Inflammatory macrophage (primary cell): Measurements from ENCODE around the gene GPR146.

Experiments
- DNase-seq, 2 donors: peaks; one replicate each; pipeline ENCODE4 v3.0.0-alpha.2; 2020 to 2022

GPR146 gene

DNA sequence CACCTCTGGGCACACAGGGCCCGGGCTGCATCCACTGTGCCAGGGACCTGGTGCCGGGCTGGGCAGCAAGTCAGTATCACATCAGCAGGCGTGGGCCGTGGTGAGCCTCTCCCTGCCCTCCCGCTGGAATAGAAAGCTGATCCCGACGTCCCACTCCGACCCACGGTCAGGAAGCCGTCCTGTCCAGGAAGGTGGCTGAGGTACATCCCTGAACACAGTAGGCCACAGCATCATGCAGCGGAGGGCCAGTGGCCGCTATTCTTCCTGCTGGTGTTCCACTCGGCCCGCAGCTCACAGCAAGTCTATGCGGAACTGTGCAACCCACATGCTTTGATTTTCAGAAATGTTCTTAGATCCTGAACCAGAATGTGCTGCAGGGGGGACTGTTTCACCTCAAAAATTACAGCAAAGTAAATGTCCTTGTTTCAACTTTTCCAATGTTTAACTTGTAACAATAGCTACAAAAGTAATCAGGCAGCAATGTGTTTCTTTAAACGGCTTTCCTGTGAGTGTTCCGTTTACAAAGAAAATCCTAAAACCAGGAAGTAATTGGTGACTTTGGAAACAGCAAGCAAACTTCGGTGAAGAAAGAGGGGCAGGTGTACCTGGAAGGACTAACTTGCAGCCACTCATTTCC lies 676 bp upstream of the GPR146 start:
- peak; percentile 52 to 72 for DNase-seq

DNA sequence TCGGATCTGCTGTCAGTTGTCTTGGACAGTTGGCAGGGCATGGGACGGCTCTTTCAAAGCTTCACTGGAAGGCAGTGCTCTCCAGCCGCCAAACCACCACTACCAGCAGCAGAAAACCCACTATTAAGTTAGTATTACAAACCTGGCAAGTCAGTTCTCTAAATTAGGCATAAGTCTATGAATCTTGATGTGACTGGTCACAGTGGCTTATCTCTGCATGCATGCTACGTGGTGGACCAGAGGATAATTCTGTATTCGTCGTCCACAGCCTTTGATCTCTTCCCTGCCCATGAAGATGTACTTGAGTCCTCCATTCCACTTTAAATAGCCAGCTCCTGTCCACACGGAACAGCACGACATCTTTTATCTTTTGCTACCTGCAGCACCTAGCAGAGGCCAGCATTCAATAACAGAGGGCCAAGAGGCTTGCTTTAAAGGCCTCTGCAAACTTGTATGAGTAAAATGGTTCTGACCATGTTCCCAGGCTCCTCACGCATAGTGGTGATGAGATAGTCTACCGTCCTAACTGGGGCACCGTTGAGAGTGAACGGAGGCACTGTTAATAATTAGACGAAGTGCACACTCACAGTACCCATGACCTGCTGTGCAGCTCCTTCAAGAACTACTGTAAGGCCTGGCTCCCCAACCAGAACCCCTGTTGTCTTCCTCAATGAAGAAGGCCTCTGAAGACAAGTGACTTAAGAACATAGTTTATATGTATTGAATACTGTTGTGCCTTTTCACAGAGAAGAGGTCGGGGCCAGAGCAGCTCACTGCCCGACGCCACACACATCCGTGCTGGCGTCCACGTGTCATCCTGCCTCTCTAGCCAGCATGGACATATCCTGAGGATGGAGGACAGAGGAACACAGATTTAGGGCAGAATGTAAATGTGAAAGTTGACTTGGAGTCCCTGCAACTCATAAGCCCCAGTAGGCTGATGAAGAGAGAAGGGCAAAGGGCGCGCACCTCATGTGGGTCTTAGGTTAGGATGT lies 1.0 kb downstream of the GPR146 start:
- DNase-seq = no peak

DNA sequence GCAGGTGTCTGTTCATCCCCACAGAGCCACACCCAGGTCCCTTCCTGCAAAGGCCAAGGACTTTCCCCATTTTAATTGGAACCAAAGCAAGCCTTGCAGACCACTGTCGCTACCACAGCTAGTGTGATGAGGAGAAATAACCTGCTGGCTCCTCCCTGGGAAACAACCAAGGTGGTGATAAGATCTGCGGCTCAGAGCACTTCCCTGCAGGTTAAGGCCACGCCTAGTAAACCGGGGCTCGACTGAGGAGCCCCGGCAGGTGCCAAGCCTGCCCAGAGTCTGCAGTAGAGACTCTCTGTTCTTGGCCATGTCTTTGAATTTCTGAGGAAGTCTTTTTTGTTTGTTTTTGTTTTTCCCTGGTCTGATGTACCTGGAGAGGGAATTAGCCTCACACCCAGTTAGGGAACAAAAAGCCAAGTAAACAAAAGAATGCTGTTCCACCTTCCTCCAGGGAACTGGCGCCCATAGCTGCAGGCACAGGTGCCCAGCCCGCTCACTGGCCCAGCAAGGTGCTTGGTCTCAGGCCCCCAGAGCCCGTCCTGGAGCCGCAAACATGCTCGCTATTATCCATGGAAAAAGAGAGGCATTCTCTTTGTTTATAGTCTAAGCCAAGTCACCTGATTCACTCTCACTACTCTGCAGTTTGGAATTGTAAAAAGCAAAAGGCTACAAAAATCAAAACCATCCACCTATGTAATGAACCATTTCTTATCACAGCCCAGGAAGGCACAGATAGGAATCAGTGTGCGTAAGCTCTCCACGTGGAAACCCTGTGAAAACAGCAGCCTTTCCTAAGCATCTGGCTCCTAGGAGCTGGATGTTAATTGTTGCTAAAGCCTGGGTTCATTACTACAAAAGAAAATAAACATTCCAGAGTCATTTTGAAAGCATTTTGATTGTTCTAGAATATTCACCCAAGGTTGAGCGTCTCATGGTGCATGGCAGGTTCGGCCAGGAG lies 2.7 kb downstream of the GPR146 start:
- DNase-seq = no peak

DNA sequence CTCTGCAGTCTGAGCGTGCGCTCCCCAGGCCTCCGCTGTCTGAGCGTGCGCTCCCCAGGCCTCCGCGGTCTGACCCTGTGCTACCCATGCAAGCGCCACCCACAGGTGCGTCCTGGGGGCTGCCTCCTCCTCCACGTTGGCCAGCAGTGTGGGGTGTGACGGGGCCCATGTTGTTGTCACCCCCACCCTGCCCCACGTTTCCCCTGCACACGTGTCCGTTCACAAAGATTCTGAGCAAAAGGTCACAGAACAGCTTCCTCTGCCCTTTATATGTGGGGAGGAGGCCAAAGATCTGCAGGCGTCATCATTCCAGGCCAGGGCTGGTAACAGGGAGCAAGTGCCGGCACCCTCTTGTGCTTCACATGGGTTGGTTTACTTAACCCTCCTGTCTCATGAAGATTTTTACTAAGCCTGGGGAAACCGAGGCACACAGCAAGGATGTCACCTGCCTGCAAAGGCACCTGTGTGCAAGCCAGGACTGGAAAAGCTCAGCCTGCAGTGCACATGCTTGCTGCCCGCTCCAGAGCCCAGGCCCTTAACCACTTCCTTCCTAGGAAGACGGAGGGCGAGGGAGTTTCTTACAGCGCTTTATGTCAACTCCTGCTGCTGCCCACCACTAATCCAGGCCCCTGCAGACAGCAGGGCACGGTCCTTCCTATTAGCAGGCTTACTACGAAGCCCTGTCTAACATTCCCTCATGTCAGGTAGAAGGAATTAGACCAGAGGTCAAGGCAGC lies 4.8 kb downstream of the GPR146 start:
- DNase-seq = peak; percentile 45 to 54

DNA sequence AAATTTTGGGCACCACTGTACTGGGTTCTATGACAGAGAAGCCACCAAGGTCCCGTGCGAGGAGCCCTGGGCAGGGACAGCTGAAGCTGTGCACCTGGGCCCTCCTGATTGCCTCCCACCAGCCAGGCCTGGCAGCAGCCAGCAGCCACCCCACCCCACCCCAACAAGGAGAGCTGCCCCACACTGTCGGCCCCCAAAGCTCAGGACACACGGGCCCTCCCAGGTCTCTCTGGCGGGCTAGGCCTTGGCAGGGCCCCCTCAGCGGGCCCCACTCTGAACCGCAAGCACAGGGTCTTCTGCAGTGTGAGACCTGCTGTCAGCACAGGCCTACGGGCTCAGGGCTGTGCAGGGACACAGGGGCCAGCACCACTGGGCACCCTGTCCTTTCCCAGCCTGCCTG lies 5.5 kb downstream of the GPR146 start:
- no peak for DNase-seq

DNA sequence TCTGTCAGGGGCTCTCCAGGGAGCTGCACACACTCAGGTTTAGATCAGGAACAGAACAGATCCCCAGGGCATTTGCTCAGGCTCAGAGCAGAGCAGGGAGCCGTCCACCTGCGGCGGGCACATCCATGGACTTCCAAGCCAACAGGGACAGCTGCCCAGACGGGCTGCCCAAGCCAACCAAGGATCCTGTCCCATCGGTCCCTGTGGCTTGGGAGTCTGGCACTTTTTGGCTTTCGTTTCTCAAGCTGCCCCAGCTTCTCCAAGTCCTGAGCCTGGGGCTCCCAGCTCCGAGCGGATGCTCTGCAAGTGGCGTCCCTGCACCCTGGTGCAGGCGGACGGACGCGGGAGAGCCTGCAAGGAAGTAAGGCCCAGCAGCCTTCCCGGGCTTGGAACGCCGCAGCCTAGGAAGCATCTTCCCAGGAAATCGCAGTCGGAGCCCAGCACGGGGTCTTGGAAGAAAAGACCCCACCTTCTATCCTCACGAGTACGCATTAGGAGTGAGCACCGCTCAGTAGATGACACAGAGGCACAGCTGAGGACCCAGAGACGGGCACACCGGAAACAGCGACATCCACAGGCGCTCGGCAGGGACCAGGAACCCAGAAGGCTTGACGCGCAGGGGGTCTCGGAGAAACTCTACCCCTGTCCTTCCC lies 6.0 kb downstream of the GPR146 start:
- DNase-seq = no peak

DNA sequence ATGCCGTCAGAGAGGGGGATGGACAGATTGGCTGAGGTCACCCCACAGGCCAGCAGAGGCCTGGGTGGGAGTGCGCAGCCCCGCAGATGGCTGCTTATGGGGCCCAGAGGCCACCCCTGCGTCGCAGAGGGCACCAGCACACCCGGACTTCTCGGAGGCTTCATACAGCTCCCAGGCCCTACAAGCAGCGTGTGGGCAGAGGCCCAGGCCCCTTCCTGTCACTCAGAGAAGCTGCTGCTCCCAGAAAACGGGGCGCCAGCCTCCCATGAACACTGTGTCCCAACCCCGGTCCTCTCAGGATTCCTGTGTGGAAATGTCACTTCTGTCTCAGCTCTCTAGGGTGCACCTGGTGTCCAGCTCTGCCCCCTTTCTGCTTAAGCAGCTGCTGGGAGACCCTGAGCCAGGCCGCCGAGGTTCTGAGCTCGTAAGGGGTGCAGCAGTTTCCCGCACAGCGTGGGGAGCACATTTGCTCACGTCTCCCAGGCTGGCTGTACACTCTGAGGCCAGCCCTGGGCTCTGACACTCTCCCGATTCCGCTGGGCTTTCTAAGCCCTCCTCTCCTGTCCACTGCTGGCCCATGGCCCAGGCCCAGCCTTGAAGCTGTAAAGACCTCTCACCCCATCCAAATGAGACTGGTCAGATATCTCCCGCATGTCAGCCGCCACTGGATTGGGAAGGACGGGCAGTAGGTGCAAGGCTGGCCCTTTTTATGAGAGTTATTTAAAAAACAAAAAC lies 6.8 kb downstream of the GPR146 start:
- no peak for DNase-seq

DNA sequence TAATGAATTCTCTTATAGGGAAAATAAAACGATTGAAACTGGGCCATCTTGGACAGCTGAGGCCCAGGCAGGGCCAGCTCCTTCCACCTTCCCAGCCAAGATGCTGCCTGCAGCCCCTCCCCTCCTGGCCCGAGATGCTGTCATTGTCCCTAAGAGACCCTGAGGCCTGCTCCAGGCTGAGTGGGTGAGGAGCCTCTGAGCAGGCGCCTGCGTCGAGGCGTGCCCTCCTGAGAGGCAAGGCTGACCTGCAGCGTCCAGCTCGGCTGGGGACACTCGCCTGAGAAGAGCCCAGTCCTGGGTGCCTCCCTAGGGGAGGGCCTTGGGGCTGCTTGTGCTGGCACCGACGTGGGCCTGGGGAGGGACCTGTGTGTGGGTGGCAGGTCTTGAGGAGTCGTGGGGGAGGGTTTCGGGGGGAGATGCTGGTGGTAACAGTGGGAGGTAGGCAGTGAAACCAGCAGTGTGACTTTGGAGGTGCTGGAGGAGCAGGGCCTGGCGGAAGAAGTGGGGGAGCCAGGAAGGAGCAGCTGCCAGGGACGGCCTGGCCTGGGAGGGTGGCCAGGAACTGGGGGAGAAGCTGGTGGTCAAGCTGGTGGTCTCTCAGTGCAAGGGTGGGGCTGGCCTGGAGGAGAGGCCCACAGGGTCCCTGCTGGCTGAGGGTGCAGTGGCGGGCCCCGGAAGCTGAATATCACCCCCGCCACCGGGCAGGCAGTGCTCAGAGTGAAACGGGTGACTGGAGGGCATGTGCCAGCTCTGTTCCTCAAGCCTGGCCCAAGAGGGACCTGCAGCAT lies 7.9 kb downstream of the GPR146 start:
- no peak for DNase-seq

DNA sequence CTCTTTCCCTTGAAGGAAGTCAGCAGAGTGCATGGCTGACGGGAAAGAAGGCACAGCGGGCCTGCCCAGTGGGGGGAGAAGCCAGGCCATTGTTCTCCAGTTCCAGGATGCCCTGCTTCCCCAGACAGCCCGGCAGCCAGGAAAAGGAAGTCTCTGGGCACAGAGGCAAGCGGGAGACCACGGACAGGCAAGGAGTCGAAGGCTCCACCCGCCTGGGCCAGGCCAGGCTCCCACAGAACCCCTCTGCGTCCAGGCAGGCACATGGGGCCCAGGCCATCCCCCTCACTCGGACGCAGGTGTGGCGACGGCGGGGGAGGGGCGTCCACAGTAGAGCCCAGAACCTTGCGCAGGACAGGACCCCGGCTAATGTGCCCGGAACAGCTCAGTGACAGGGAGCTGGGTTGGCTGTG lies 8.7 kb downstream of the GPR146 start:
- DNase-seq = peak; percentile 2 to 18

DNA sequence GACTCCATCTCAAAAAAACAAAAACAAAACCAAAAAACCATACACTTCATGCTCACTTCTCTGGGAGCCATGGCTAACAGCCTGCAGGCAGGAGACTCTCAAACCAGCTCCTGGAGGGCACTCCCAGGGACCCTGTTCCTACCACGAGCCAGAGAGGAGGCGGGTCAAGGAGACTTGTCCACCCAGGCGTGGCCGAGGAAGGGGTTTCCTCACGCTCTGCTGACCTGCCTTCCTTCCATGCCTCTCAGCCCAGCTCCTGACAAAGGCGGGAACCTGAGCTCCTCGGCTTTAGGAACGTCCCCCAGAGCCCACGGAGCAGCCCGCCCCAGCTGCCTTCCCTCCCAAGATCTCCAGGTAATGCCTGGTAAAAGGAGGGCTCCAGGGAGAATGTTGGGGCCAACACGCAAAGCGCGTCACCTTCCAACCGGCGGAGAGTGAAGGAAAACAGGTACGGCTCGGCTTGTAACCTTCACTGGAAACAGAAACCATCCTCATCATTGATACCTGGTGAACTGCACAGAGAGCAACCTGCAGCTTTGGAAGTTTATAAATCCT lies 9.5 kb downstream of the GPR146 start:
- DNase-seq = no peak

DNA sequence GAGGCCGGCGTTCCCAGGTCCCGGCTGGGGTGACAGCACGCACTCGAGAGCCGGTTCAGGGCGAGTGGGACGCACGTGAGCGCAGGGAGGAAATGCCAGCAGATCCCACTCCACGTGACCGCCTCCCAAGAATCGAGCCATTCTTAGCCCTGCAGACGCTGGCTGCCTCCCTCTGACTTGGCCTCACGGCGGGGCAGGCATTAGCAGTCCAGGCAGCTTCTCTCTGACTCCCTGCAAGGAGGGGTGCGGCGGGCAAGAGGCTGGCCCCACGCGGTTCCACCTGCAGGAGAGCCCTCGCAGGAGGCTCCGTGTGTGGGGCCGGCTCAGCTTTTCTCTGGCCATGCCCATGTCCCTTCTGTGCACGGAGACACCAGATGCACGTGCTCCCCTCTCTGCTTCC lies 10.1 kb downstream of the GPR146 start:
- no peak for DNase-seq

DNA sequence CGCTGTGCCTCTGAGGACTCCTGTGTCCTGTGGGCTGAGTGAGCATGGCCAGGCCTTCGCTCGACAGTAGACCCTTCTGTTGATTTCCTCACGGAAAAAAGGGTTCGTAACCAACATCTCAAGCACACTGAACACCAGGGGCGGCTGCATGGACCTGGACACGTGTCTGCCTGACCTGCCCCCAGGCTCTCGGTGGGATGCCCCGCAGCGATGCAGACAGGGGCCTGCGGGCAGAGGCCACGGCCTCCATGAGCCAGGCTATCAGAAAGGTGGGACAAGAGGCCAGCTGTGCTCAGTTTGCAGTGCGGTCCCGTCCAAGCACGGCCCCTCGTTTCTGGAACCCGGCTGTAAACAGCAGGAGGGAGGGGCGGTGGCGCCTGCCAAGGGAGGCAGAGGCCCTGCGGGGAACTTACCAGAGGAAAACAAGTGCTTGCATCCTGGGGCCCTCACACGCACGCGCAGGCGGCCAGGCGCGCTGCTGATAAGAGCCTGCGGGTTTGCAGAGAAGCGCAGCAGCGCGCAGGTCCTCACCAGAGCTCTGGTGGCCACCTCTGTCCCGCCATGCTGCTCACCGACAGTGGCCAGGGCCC lies 10.6 kb downstream of the GPR146 start:
- no peak for DNase-seq

DNA sequence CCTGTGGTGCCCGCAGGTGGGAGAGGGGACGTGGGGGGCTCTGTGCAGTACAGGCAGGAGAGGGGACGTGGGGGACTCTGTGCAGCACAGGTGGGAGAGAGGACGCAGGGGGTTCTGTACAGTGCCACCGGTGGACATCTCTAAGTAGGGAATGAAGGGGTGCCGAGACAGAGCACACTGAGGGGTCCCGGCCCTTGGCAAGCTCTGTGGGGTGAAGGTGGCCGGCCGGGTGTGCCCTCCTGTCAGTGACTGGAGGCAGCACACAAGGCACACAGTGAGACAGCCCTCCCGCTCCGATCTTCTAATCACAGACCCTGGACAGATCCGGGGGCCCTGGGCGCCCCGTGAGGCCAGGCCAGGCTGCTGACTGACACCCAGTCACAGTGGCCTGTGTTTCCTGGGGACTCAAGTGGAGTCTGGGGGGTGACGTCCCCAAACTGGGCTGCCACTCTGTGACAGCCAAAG lies 11.2 kb downstream of the GPR146 start:
- no peak for DNase-seq

DNA sequence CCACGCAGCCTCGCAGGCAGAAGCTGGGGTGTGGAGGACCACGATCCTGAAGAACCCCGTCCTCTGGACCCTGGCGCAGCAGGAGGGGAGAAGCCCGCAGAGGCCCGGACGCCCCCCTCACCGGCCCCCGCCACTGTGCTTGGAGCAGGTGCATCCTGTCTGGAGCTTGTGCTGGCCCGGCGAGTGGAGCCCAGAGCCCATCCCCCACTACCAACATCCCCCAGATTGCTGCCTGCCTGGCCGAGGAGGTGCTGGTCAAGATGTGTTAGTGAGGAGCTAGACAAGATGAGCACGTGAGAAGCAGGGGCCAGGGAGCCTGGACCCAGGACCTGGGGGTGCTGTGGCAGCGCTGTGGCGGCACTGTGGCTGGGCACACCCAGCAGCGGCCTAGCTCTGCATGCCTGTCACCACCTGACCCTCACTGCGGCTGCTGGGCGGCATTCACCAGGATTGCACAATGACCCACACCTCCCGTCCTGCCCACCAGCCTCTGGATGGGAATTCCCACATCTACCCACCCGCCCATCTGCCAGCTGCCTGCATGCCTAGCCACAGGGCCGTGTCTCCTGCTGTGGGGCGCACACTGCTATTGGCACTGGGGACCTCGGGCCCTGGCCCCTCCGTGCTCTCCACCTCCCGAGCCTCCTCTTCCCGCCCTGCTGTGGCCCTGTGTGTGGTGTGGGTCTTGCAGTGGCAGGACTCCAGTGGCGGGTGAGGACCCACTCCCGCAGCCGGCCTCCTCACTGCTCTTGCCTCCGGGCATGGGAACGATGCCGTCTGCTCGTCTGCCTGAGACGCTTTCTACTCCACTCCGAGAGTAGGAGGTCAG lies 11.8 kb downstream of the GPR146 start:
- peak in 1 of 2 donors; percentile 39 for DNase-seq

DNA sequence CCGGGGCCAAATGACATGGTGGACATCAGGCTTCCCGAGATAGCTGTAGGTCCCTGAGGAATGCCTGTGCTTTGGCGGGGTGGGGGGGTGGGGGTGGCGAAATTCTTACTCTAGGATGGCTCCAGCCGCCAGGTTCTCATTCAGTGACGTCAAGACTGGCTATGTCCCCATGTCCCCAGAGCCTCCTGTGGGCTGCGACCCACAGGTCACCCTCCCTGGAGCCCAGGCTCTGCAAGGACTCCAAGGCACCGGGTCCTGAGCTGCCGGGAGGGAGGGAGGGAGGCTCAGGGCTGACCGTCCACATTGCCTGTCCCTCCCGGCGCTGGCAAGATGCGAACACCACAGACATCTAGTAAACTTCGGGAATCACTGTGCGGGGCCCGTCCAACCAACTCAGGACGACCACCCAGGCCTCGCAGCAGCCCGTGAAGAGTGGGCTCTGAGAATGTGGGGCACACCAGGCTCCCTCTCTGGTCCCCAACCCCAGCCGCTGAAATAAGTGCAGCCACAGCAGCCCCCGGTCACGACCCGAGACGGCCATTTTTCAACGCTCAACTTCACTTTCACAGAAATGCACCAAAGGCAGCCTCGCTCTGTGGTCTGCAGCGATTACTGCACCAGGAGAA lies 12.6 kb downstream of the GPR146 start:
- DNase-seq = no peak

DNA sequence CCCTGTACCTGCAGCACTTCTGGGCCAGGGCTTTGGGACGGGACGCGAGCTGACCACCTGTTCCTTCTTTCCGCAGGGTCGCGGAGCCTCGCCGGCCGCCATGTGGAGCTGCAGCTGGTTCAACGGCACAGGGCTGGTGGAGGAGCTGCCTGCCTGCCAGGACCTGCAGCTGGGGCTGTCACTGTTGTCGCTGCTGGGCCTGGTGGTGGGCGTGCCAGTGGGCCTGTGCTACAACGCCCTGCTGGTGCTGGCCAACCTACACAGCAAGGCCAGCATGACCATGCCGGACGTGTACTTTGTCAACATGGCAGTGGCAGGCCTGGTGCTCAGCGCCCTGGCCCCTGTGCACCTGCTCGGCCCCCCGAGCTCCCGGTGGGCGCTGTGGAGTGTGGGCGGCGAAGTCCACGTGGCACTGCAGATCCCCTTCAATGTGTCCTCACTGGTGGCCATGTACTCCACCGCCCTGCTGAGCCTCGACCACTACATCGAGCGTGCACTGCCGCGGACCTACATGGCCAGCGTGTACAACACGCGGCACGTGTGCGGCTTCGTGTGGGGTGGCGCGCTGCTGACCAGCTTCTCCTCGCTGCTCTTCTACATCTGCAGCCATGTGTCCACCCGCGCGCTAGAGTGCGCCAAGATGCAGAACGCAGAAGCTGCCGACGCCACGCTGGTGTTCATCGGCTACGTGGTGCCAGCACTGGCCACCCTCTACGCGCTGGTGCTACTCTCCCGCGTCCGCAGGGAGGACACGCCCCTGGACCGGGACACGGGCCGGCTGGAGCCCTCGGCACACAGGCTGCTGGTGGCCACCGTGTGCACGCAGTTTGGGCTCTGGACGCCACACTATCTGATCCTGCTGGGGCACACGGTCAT lies 13.3 kb downstream of the GPR146 start:
- no peak for DNase-seq

DNA sequence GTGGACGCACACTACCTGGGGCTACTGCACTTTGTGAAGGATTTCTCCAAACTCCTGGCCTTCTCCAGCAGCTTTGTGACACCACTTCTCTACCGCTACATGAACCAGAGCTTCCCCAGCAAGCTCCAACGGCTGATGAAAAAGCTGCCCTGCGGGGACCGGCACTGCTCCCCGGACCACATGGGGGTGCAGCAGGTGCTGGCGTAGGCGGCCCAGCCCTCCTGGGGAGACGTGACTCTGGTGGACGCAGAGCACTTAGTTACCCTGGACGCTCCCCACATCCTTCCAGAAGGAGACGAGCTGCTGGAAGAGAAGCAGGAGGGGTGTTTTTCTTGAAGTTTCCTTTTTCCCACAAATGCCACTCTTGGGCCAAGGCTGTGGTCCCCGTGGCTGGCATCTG lies 14.0 kb downstream of the GPR146 start:
- DNase-seq = no peak
